K562 (cell line): ENCODE measurements around the gene NECTIN1. TPM values are rescaled to one million over a fixed set of nuclear protein-coding genes. Genes with fewer than 3 reads are reported as not detected.

Experiments used
- ATAC-seq: fragments of 200-7000 bp; cut with Tn5 transposase; 3 replicates; pipeline ENCODE4 v1.9.1; 2020; ENCODE audit warnings: moderate library complexity
- BruUV-seq: library from RNA; stranded (reverse); fragments of 400-500 nt; replicated peaks from 2 replicates; lab custom pipeline; 2021; lab: Mats Ljungman, UMichigan
- CTCF ChIA-PET: fragments of 300-600 bp; formaldehyde crosslinking; extraction: SDS; loops from one replicate; lab custom pipeline; 2021; ENCODE audit warnings: low intra/inter-chr PET ratio; lab: Yijun Ruan, JAX
- POLR2A ChIA-PET: fragments of 300-600, 350-650 bp; sonication (Branson Sonifier 250); formaldehyde crosslinking; extraction: SDS; loops from one replicate; lab custom pipeline; 2021; ENCODE audit warnings: antibody characterized with exemption, inconsistent platforms; lab: Yijun Ruan, JAX
- DNase-seq, 4 experiments: peaks; one replicate each; pipeline versions ENCODE4 v3.0.0 to v3.0.0-alpha.2; 2011 to 2018; ENCODE audit warnings: low spot score in 3 of 4, mixed read lengths in 3 of 4; ENCODE audit errors: extremely low read depth in 1 of 4
- FAIRE-seq: peaks from 2 replicates; lab custom pipeline; 2011; peaks lifted over from hg19 to GRCh38; lab: Jason Lieb, UNC
- H2AFZ ChIP-seq: 2 replicates; pipeline ENCODE4 v1.6.0; 2011; ENCODE audit warnings: low read depth, low read length, control low read depth, inconsistent platforms
- H3K27ac ChIP-seq: fragments of 200-600 bp; 3 replicates; pipeline ENCODE4 v1.8.0; 2011; ENCODE audit warnings: low read depth, mild to moderate bottlenecking, control low read depth, inconsistent platforms, low read length, moderate library complexity, mixed read lengths; ENCODE audit errors: extremely low read depth
- H3K27me3 ChIP-seq, 2 experiments: fragments of 300-600 bp in 1 of 2; 2 replicates in 1 of 2; 3 replicates in 1 of 2; pipeline versions ENCODE4 v1.6.0 to v1.8.0; 2011; ENCODE audit warnings: inconsistent platforms in 2 of 2, low read length in 2 of 2, mild to moderate bottlenecking in 1 of 2, mixed read lengths in 1 of 2, moderate library complexity in 1 of 2; ENCODE audit not compliant: control insufficient read depth in 2 of 2, insufficient read depth in 2 of 2
- H3K36me3 ChIP-seq: fragments of 300-600 bp; 3 replicates; pipeline ENCODE4 v1.8.0; 2011; ENCODE audit warnings: mild to moderate bottlenecking, low read length, inconsistent platforms; ENCODE audit not compliant: control insufficient read depth, insufficient read depth
- H3K4me1 ChIP-seq, 2 experiments: fragments of 200-600 bp in 1 of 2; replicated peaks in 1 of 2; 2 replicates in 1 of 2; 3 replicates in 1 of 2; pipeline versions ENCODE4 v1.5.1 to v1.8.0; 2011; ENCODE audit warnings: inconsistent platforms in 2 of 2, low read length in 2 of 2, mild to moderate bottlenecking in 1 of 2, mixed read lengths in 1 of 2, moderate library complexity in 1 of 2; ENCODE audit not compliant: control insufficient read depth in 2 of 2, insufficient read depth in 2 of 2
- H3K4me2 ChIP-seq: 2 replicates; pipeline ENCODE4 v1.6.1; 2011; ENCODE audit warnings: low read length, control low read depth, inconsistent platforms, mixed read lengths; ENCODE audit not compliant: insufficient read depth
- H3K4me3 ChIP-seq: fragments of 200-600 bp; sonication (generic), shearing (Covaris generic); 2 replicates; pipeline ENCODE4 v1.5.1; 2016; ENCODE audit warnings: control low read depth, inconsistent platforms
- H3K79me2 ChIP-seq: fragments of 200-600 bp; 3 replicates; pipeline ENCODE4 v1.8.0; 2011; ENCODE audit warnings: low read length, inconsistent platforms; ENCODE audit not compliant: control insufficient read depth, insufficient read depth
- H3K9ac ChIP-seq, 2 experiments: 2 replicates each; pipeline versions ENCODE4 v1.6.0 to v1.6.1; 2011; ENCODE audit warnings: low read depth in 2 of 2, low read length in 2 of 2, control low read depth in 1 of 2, inconsistent platforms in 1 of 2, mild to moderate bottlenecking in 1 of 2, mixed read lengths in 1 of 2; ENCODE audit not compliant: insufficient read depth in 1 of 2
- H3K9me1 ChIP-seq: one replicate; pipeline ENCODE4 v1.6.0; 2011; ENCODE audit warnings: inconsistent platforms, mild to moderate bottlenecking, low read length, moderate library complexity; ENCODE audit not compliant: control insufficient read depth, insufficient read depth
- H3K9me3 ChIP-seq: replicated peaks from 2 replicates; pipeline ENCODE4 v1.5.1; 2011; ENCODE audit warnings: low read depth, low read length, inconsistent platforms; ENCODE audit not compliant: control insufficient read depth, insufficient read depth
- H4K20me1 ChIP-seq: replicated peaks from 2 replicates; pipeline ENCODE4 v1.6.1; 2011; ENCODE audit warnings: low read length, inconsistent platforms, mixed read lengths; ENCODE audit not compliant: control insufficient read depth, insufficient read depth
- GATAD2B ChIP-seq: fragments of 450-650 bp; IDR thresholded peaks from 2 replicates; pipeline ENCODE4 v1.6.1; 2017; ENCODE audit warnings: mild to moderate bottlenecking, borderline replicate concordance
- MAX ChIP-seq: sonication (generic); formaldehyde crosslinking; IDR thresholded peaks from 2 replicates; pipeline ENCODE4 v1.9.0; 2022; ENCODE audit warnings: mild to moderate bottlenecking, missing genetic modification reagents
- NFE2 ChIP-seq: IDR thresholded peaks from 2 replicates; pipeline ENCODE4 v1.6.1; 2014; ENCODE audit warnings: antibody characterized with exemption, low read depth
- PYGO2 ChIP-seq: fragments of 450-650 bp; IDR thresholded peaks from 2 replicates; pipeline ENCODE4 v1.6.1; 2016; ENCODE audit warnings: mild to moderate bottlenecking, missing genetic modification characterization, moderate library complexity, missing compliant biosample characterization
- RAD21 ChIP-seq, 2 experiments: fragments of 250-450 bp in 1 of 2; fragments of 450-650 bp in 1 of 2; sonication (Bioruptor Pico) in 1 of 2; formaldehyde crosslinking in 1 of 2; IDR thresholded peaks in 1 of 2; conservative IDR thresholded peaks in 1 of 2; 2 replicates each; pipeline versions ENCODE4 v1.4.0 to v1.8.0; 2020 to 2022; ENCODE audit warnings: mild to moderate bottlenecking in 2 of 2, moderate library complexity in 1 of 2
- ZNF449 ChIP-seq: fragments of 250-450 bp; sonication (Bioruptor Pico); IDR thresholded peaks from 2 replicates; pipeline ENCODE4 v1.8.0; 2022; ENCODE audit warnings: moderate library complexity, mild to moderate bottlenecking, inconsistent platforms
- WGBS: fragments of 100-300 bp; shearing (Covaris generic); methylation state at CpG from one replicate; pipeline ENCODE4 v1.1.6; 2016; ENCODE audit warnings: low coverage, mixed read lengths; ENCODE audit not compliant: insufficient coverage; ENCODE audit errors: missing lambda C conversion rate; 5-methylcytosine and 5-hydroxymethylcytosine counted together
- in situ Hi-C: fragments of 300-500 bp; cut with MboI; formaldehyde crosslinking; loops from 4 replicates; pipeline ENCODE4 v1.15.0; 2018; ENCODE audit warnings: inconsistent platforms, mixed read lengths
- intact Hi-C: fragments of 100-400 bp; cut with micrococcal nuclease; formaldehyde crosslinking; loops from 2 replicates; pipeline ENCODE4 v1.14.2; 2022
- polyA plus RNA-seq, 8 experiments: library from polyadenylated mRNA; depleted of rRNA in 4 of 8; stranded (reverse) in 5 of 8; unstranded in 3 of 8; fragments of >200 nt; fragmentation: Nextera tagmentation in 2 of 8; fragmentation: Illumina TruSeq in 1 of 8; extraction: Ambion mirVana in 2 of 8; extraction: Trizol in 1 of 8; gene quantifications; 2 replicates each; pipeline versions ENCODE4 v1.2.1 to v1.2.3, GENCODE V29; 2011 to 2014; ENCODE audit warnings: inconsistent platforms in 1 of 8, missing spikeins in 1 of 8
- total RNA-seq, 7 experiments: library from RNA; depleted of rRNA in 6 of 7; stranded (reverse); fragments of >200 nt in 6 of 7; fragmentation: Illumina TruSeq in 2 of 7; extraction: Trizol in 2 of 7; gene quantifications; 2 replicates each; pipeline versions ENCODE4 v1.2.1 to v1.2.3, GENCODE V29; 2011 to 2021; ENCODE audit warnings: low replicate concordance in 1 of 7
- TF ChIP-seq, protein P1 (sequence below), 2 experiments: IDR thresholded peaks in 1 of 2; conservative IDR thresholded peaks in 1 of 2; 2 replicates each; pipeline ENCODE4 v1.6.1; 2016; ENCODE audit warnings: low read depth in 2 of 2, mild to moderate bottlenecking in 1 of 2, missing compliant biosample characterization in 1 of 2, missing genetic modification characterization in 1 of 2, moderate library complexity in 1 of 2

Gene NECTIN1
- total and polyA plus RNA-seq, 9 of the 15 experiments (the other 6 are each of a cell fraction or from before 2014, with no cell fraction given): 0.09 to 0.53 (median 0.23) TPM; not detected in 2

DNA sequence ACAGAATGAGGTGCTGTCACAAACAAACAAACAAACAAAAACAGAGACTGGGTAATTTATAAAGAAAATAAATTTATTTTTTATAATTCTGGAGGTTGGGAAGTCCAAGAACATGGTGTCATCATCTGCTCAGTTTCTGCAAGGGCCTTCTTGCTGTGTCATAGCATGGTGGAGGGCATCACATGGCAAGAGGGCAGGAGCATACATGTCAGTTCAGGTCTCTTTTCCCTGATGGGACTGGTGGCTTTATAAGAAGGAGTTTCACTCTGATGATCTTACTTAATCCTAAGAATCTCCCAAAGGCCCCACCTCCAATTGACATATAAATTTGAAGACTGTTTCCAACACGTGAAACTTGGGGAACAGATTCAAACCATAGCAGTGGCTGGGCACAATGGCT is 135.7 kb downstream of the NECTIN1 start:
- H2AFZ ChIP-seq: no peak overlapping the region
- no peak overlapping the region for H3K27ac ChIP-seq
- no peak overlapping the region for H3K4me2 ChIP-seq
- H3K4me3 ChIP-seq: no peak overlapping the region
- no peaks in the 10 kb centered on the region for H3K79me2 ChIP-seq
- no peaks in the 10 kb centered on the region for H3K36me3 ChIP-seq
- CTCF ChIA-PET: no interaction called here
- ATAC-seq (no peak), FAIRE-seq (no peak)
- H3K9me1 ChIP-seq: no peaks in the 10 kb centered on the region
- TF ChIP-seq ZNF449 (CRISPR knock-in tag) (no peak), NFE2 (0 out of 2 replicates have a peak, but pooled peaks have one; percentile 3), MAX (CRISPR knock-in tag) (no peak), PYGO2 (tag) (no peak), GATAD2B (no peak), RAD21 (CRISPR knock-in tag; conservative IDR thresholded peaks at IDR 0.05 in 1 of 2, IDR thresholded peaks at IDR 0.05 in 1 of 2) (no peak)
- TF ChIP-seq, protein P1, sequence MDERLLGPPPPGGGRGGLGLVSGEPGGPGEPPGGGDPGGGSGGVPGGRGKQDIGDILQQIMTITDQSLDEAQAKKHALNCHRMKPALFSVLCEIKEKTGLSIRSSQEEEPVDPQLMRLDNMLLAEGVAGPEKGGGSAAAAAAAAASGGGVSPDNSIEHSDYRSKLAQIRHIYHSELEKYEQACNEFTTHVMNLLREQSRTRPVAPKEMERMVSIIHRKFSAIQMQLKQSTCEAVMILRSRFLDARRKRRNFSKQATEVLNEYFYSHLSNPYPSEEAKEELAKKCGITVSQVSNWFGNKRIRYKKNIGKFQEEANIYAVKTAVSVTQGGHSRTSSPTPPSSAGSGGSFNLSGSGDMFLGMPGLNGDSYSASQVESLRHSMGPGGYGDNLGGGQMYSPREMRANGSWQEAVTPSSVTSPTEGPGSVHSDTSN (CRISPR knock-in tag; IDR thresholded peaks at IDR 0.05; ENCODE audit: low read depth): no peak
- TF ChIP-seq, protein P1 (tag; conservative IDR thresholded peaks at IDR 0.05; ENCODE audit: low read depth): no peak
- TF ChIP-seq, all 486 proteins: peak for 1
- no peak for DNase-seq
- Histone ChIP-seq H3K27me3 (no peaks in the 10 kb centered on the region), H4K20me1 (no peaks in the 10 kb centered on the region), H3K4me1 (peaks cover 9 to 28% of the 10 kb centered on the region in 2 experiments; a peak in 4 of 5 replicates), H3K9ac (no peak overlapping the region), H3K9me3 (no peaks in the 10 kb centered on the region)
- no TSS peak for BruUV-seq
- in situ Hi-C loops: no loop called here
- intact Hi-C loops: no loop called here
- WGBS: 43% methylated on average over 1 of the region's 1 CpG
- POLR2A ChIA-PET: no interaction called here
